ENCODE results near the gene MAS1.
"Not testable (repeated sequence)": the region's sequence is repeated elsewhere in the genome, so short reads cannot be mapped to it uniquely, and the experiment has no call there.

The MAS1 gene

DNA sequence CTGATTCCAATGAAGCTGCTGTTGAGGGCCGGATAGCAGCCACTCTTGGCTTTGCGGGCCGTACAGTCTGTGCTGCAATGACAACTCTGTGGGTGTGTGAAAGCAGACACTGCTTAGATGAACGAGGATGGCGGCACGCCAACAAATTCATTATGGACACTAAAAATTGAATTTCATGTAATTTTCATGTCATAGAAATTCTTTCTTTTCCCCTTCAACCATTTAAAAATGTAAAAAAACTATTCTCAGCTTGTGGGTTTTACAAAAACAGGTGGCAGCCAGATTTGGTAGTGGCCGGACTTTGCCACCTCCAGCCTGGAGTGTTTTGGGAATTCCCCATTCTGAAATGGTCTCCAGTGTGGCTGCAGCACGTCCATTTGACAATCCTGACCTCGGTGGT, 26.0 kb downstream of the MAS1 start:
- DNase-seq (ENCODE audit: low read depth in 2 of 2) = no peak

DNA sequence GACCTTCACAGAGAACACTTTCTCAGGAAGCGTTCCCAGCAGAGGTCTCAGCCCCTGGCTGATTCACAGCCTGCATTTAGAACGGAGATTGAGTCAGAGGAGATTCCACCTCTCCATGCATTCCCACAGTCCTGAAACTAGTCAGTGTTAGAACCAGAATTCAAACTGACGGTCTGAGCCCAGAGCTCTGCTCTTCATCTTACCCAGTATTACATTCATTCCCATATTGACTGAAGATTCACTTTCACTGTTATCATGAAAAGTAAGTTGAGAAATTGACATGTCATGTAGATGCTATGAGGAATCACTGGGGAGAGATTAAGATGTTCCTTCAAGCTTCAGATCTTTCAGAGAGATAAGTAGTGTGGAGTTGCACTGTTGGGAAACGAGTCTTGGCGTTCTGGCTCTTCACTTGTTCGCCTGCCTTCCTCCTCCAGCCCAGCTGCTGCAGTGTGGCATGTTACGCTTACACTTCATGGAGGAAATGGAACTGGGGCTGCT, 28.3 kb downstream of the MAS1 start:
- DNase-seq (ENCODE audit: low read depth in 2 of 2) = no peak

DNA sequence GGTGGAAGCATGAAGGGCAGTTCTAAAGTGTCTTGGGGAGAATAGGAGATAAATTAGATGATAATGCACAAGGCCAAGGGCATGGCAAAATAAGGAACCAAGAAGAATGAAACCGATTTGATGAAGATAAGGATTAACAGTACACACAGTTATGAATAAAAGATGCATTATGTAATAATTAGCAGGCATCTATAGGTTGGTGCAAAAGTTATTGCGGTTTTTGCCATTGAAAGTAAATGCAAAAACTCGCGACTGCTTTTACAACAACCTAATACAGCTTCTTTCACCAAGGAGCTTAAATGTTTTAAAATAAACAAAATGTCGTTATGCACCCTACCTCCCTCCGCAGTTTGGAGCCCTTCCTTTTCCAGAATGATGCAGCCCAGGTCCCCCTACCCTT, 29.0 kb downstream of the MAS1 start:
- no peak for DNase-seq (ENCODE audit: low read depth in 2 of 2)

DNA sequence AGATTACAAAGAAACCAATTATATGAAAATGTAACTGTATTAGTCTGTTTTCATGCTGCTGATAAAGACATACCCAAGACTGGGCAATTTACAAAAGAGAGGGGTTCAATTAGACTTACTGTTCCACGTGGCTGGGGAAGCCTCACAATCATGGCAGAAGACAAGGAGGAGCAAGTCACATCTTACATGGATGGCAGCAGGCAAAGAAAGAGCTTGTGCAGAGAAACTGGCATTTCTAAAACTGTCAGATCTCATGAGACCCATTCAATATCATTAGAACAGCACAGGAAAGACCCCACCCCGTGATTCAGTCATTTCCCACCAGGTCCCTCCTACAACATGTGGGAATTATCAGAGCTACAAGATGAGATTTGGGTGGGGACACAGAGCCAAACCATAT, 33.4 kb downstream of the MAS1 start:
- not testable (repeated sequence) for DNase-seq (ENCODE audit: low read depth in 2 of 2)

DNA sequence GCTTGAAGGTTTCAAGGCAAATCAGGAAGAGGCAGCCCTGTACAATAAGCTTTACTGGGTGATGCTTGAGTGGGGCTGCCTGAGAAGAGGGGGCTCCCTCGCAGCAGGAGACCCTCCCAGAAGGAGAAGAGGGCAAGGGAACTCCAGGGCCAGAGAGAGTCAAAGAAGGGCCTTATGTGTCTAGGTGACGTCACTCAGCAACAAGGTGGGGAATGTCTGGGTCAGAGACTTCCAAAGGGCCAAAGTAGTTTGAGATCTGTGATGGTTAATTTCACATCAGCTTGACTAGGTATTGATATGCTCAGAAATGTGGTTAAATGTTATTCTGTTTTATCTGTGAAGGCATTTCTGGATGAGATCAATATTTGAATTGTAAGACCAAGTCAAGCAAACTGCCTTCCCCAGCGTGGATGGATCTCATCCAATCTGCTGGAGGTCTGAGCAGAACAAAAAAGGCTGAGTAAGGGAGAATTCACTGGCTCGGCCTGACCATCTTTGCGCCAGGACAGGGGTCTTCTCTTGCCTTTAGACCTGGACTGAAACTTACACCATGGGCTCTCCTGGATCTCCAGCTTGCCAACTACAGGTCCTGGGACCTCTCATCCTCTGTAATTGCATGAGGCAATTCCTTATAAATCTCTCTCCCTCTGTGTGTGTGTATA, 35.9 kb downstream of the MAS1 start:
- DNase-seq (ENCODE audit: low read depth in 2 of 2) = no peak

DNA sequence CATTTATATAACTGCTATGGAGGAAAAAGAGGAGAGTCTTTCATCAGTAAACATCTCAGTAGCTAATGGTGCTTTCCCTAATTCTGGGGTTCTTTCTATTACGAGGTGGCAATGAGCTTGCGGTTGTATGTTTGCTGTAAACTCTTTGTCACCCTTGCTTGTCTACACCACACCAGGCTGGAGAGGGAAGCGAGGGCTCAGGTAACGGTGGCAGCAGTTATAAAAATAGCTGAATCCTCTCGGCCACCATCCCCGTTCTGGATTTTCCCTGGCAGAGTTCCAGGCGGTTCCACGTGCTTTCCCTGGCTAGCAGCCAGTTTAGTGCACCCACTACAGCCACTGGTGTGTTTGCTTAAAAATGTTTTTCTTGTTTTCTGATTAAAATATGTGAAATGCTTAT, 39.0 kb downstream of the MAS1 start:
- peak; percentile 12 to 31 for DNase-seq (ENCODE audit: low read depth in 2 of 2)

DNA sequence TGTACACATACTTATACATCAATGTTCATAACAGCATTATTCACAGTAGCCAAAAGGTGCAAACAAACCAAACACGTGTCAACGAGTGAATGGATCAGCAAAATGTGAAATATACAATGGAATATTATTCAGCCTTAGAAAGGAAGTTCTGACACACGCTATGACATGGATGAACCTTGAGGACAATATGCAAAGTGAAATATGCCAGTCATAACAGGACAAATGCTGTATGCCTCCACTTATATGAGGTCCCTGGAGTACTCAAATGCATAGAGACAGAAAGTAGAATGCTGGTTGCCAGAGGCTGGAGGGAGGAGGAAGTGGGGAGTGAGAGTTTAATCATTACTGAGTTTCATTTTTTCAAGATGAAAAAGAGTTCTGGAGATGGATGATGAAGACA, 40.3 kb downstream of the MAS1 start:
- no peak for DNase-seq (ENCODE audit: low read depth in 2 of 2)

DNA sequence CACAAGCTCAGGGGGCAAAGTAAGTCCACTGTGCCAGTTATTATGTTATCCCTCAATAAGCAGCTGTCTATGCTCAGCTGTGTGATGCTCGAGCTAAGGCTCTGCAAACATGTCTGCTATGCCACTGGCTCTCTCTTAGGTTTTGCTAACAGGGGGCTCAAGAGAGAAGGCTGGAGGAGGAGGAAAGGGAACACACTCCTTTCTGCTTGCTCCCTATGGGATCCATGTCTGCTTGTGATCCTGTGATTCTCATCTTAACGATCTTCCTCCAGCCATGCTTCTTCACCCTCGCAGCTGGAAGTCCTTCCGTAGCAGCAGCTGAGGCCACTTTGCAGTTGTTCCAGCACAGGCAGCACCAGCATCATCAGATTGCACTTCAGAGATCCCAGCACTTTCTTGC, 41.1 kb downstream of the MAS1 start:
- no peak for DNase-seq (ENCODE audit: low read depth in 2 of 2)

DNA sequence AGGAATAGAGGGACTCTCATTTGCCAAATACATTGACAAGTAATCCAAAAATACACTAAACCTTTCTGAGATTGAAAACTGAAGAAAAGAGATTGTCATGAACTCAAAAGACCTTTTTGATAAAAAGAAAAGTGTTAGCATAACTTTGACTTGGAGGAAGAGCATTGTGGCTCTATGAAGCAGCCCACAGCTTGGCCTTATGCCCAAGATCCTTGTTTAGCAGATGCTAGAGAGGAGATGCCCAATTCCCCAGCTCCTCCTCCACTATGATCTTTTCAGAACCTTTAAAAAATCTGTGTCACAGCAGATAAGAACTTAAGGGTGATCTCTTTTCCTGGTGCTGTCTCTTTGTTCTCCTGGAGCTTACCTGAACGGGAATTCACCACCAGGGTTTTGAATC, 42.3 kb downstream of the MAS1 start:
- no peak for DNase-seq (ENCODE audit: low read depth in 2 of 2)

DNA sequence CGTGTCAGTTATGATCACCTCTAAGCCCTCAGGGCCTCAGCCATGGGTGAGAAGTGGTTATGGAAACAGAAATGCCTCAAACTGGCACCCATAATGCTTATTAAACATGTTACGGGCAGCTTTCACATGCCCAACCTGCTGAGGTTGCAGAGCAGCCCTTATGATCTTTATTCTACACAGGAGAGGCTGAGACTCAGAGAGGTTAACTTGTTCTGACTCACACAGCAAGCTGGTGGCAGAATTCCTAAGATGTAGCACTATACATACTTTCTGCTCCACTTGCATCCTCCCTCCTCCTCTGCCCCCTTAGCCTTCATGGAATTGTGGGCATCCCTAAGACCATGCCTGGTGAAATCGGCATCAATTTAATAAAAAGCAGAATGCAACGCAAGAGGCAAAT, 43.4 kb downstream of the MAS1 start:
- DNase-seq (ENCODE audit: low read depth in 2 of 2) = no peak

DNA sequence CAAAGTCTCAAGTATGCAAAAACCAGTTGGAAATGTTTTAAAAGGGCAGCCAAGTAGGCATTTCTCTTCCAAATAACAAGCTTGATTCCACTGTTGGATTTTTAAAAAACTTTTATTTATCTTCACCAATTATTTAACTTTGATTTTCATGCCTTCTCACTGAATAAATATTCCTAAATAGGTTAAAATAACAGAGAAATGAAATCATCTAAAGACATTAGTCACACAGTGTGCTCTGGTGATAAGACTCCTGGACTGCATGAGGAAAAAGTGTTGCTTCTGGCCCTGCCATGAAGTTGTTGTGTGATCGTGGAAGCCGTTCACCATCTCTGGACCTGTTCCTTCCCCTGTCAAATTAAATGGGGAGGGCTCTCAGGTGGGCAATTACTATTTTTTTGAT, 44.3 kb downstream of the MAS1 start:
- no peak for DNase-seq (ENCODE audit: low read depth in 2 of 2)

DNA sequence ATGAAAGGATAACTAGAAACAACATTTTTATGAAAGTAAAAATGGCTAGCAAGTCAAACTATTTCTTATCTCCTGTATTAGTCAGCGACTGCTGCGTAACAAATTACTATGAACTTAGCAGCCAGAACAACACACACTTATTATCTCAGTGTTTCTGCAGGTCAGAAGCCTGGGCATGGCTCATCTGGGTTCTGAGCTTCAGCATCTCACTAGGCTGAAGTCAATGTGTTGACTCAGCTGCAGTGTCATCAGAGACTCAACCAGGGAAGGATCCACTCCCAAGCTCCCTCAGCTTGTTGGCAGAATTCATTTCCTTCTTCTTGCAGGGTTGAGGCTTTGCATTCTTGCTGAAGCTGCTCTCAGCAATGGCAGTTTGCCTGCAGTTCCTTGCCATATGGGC, 44.8 kb downstream of the MAS1 start:
- no peak for DNase-seq (ENCODE audit: low read depth in 2 of 2)

DNA sequence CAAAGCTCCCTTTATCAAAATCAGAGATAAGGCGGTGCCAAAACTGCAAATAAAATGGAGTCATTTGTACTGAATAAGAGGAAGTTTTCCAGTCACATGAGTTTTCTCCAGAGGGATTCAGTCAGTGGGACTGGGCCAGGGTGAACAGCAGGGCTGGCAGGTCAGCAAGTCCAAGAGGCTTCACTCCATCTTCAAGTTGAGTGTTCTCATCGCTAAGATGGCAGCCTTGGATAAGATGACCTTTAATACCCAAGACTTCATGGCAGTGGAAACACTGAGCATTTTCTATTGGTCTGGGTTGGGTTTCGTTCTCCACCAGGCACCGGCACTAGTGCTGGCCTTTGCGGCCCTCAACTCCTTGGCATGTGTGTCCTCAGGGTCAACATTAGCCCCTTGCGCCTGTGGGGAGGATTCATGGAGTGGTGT, 48.8 kb downstream of the MAS1 start:
- no peak for DNase-seq (ENCODE audit: low read depth in 2 of 2)
